Measurements from ENCODE around the gene CPAMD8.

GRCh38 chr19:16942583-16942982 is 84.0 kb downstream of the CPAMD8 start:
- no peak for TF ChIP-seq EZH2 (IDR thresholded peaks at IDR 0.05; ENCODE audit: low read length, unreplicated experiment)
- TF ChIP-seq, protein P1, sequence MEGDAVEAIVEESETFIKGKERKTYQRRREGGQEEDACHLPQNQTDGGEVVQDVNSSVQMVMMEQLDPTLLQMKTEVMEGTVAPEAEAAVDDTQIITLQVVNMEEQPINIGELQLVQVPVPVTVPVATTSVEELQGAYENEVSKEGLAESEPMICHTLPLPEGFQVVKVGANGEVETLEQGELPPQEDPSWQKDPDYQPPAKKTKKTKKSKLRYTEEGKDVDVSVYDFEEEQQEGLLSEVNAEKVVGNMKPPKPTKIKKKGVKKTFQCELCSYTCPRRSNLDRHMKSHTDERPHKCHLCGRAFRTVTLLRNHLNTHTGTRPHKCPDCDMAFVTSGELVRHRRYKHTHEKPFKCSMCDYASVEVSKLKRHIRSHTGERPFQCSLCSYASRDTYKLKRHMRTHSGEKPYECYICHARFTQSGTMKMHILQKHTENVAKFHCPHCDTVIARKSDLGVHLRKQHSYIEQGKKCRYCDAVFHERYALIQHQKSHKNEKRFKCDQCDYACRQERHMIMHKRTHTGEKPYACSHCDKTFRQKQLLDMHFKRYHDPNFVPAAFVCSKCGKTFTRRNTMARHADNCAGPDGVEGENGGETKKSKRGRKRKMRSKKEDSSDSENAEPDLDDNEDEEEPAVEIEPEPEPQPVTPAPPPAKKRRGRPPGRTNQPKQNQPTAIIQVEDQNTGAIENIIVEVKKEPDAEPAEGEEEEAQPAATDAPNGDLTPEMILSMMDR (conservative IDR thresholded peaks at IDR 0.05; ENCODE audit: low read depth, low read length), result no peak

Data from PC-3 (cell line).